K562 (cell line): Measurements from ENCODE around the gene STX1B. TPM values are rescaled to one million over a fixed set of nuclear protein-coding genes. Genes with fewer than 3 reads are reported as not detected.

Experiments
- MGA ChIP-seq: fragments of 450-650 bp; IDR thresholded peaks from 2 replicates; pipeline ENCODE4 v1.6.1; 2016; ENCODE audit warnings: mild to moderate bottlenecking, moderate library complexity
- NFIC ChIP-seq: fragments of 450-650 bp; IDR thresholded peaks from 2 replicates; pipeline ENCODE4 v1.6.1; 2017; ENCODE audit warnings: mild to moderate bottlenecking, inconsistent platforms
- TFAM ChIP-seq: fragments of 250-450 bp; sonication (Bioruptor Pico); conservative IDR thresholded peaks from 2 replicates; pipeline ENCODE4 v1.5.0; 2021; ENCODE audit warnings: mild to moderate bottlenecking, moderate library complexity
- ZNF512 ChIP-seq: IDR thresholded peaks from 2 replicates; pipeline ENCODE4 v1.6.1; 2016; ENCODE audit warnings: missing genetic modification characterization, missing compliant biosample characterization
- polyA plus RNA-seq, 8 experiments: library from polyadenylated mRNA; depleted of rRNA in 4 of 8; stranded (reverse) in 5 of 8; unstranded in 3 of 8; fragments of >200 nt; fragmentation: Nextera tagmentation in 2 of 8; fragmentation: Illumina TruSeq in 1 of 8; extraction: Ambion mirVana in 2 of 8; extraction: Trizol in 1 of 8; gene quantifications; 2 replicates each; pipeline versions ENCODE4 v1.2.1 to v1.2.3, GENCODE V29; 2011 to 2014; ENCODE audit warnings: inconsistent platforms in 1 of 8, missing spikeins in 1 of 8
- total RNA-seq, 7 experiments: library from RNA; depleted of rRNA in 6 of 7; stranded (reverse); fragments of >200 nt in 6 of 7; fragmentation: Illumina TruSeq in 2 of 7; extraction: Trizol in 2 of 7; gene quantifications; 2 replicates each; pipeline versions ENCODE4 v1.2.1 to v1.2.3, GENCODE V29; 2011 to 2021; ENCODE audit warnings: low replicate concordance in 1 of 7

The STX1B gene
- total and polyA plus RNA-seq, 9 of the 15 experiments (the other 6 are each of a cell fraction or from before 2014, with no cell fraction given): 0.07 to 2.5 (median 0.86) TPM

GRCh38 chr16:30992931-30993816, 17.3 kb downstream of the STX1B start (continued):
- TF ChIP-seq ZNF512 (tag) (no peak), NFIC (no peak), MGA (0 out of 2 replicates have a peak, but pooled peaks have one; percentile 19), TFAM (no peak)
